HG02973 (cell line): Measurements from ENCODE around the gene MTARC2.

Source experiments
- ATAC-seq: cut with Tn5 transposase; IDR thresholded peaks from one replicate; pipeline ENCODE4 v1.9.1; 2021; ENCODE audit warnings: moderate library complexity; ENCODE audit not compliant: unreplicated experiment

Gene MTARC2

GRCh38 chr1:220824031-220824989 lies 76.2 kb downstream of the MTARC2 start:
- ATAC-seq, result no peak

DNA sequence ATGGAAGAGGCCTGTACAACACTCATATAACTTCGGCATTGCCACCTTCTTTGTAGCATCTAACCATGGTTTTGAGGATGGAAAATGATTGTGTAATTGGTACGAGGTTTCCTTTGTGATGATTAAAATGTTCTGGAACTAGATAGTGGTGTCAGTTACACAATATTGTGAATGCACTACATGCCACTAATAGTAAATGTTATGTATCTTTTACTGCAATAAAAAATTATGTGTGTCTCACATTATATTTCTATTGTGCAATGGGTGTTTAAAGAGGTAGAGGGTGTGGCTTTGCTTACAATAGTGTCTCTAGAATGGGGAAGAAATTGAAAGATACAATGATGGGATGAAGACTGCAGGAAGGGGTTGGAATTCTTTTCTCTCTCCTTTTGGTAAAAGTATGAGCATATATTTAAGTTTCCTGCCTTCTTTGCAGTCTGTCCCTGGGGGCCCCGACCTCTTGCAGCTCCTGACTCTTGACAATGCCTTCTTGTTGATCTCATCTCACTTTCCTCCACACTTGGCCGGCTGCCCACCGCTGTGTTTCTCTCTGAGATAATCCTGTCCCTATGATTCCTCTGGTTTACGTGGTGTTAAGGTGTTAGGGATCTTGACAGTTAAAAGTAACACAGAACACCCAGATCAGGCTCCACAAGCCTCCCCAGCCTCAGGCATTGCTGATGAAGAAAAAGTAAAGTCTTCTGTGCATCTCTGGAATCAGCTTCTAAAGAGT lies 77.9 kb downstream of the MTARC2 start:
- no peak for ATAC-seq

DNA sequence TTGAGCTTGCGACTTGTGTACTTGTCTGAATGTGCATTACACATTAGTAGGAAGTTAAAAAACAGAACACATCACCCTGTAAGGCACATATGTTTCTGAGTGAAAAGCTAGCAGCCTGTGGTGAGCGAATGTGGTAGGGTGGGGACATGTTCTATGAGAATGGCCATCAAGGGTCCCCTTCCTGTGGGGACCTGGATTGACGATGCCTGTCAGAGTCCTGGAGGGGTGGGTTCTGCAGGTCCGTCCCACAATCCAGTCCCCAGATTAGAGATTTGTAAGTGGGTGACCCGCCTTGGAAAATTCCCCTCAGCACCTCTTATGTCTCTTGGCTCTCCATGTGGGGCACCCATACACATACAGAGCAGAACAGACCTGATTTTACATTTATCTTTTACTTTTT lies 78.6 kb downstream of the MTARC2 start:
- no peak for ATAC-seq

DNA sequence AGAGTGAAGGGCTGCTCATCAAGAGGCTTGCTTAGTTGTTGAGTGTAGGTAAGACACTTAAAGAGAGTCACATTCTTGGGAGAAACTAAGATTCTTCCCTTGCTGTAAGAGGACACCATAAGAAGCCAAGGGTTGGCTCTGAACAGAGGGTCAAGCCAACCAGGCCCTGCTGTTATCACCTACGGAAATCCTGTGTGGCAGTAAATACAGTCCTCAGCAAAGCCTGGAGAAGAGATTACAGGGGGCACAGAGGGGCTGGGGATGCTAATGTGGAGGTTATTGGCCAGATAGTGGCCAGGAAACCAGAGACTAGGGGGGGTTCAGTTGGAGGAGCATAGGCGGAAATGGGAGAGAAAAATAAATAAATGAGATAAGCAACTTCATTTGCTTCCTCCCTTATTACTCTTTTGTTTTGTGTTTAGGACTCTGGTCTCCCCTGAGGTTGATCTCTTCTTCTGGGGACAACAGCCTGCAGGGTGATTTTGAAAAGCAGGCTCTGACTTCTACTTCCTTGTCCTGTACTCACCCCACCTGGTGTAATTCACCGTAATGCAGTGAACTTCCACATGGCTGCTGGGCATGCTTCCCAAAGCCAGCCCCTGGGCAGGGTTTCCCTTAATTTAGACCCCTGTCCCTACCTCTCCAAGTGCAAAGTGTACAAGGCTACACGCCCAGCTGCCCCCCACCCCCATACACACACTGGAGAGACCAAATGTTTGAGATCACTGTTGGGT lies 79.5 kb downstream of the MTARC2 start:
- no peak for ATAC-seq

DNA sequence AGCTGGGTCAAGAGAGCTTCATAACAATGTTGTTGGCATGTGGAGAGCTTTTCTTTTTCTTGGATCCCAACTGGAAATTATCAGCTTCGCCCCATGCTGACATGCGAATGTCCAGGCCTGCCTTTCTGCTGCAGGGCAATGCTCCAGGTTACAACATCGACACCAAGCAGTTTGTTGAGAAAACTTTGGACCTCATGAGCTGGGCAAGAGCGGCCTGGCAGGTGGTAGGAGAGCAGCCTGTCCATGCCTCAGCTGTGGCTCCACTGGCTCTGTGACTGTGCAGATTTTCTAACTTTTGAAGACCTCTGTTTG lies 80.0 kb downstream of the MTARC2 start:
- no peak for ATAC-seq

DNA sequence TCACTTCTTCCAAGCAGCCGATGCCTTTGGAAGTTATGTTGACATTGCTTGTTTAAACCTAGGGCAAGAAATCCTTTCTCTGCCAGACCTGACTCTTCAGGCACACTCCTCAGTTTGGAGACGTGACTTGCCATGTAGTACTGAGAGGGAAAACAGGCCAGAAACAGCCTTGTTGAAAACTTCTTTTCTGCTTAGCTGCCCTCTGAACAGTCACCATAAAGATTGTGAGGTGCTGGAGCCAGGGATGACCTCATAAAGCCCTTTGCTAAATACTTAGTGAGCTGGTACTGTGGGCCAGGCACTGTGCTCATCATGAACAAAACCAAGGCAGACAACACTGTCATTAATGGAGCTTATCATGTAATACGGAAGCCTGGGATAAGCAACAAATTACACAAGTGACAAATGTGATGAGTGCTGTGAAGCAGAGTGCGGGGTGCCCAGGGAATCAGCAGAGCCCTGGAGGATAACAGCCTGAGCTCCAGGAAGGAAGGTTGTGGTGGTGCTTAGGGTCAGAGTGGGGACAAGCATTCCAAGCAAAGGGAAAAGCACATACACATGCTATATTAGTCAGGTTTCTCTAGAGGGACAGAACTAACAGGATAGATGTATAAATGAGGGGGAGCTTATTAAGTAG lies 80.9 kb downstream of the MTARC2 start:
- no peak for ATAC-seq

DNA sequence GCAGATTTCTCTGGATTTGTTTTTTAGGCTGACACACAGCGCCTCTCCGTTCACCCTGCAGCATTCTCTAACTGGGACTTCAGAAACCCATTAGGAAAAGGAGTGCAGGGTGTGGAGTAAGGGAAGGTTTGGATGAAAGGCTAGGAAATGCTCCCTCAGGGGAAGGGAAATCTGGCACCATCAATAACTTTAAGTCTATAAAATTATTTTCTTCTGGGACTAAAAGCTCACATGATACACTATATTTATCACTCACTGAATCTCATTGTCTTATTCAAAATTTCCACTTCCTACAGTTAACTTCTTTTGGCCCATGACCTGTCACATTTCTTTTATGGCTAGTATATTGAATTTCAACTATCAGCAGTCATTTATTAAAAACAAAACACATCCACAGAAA lies 85.3 kb downstream of the MTARC2 start:
- ATAC-seq, result no peak
